Measurements from ENCODE around the gene KLHL22.
"Not testable (repeated sequence)": the region's sequence is repeated elsewhere in the genome, so short reads cannot be mapped to it uniquely, and the experiment has no call there.

The KLHL22 gene

GRCh38 chr22:20415241-20415640, 80.4 kb downstream of the KLHL22 start:
- not testable (repeated sequence) for DNase-seq

- DNase-seq = no peak
Observed at GRCh38 chr22:20414450-20414849, 81.1 kb downstream of the KLHL22 start.

- no peak for DNase-seq
Observed at GRCh38 chr22:20414059-20414440, 81.5 kb downstream of the KLHL22 start.

GRCh38 chr22:20413217-20414058, 82.2 kb downstream of the KLHL22 start:
- DNase-seq = no peak

- no peak for DNase-seq
Observed at GRCh38 chr22:20412474-20413216, 83.0 kb downstream of the KLHL22 start.

GRCh38 chr22:20409385-20409784, 86.2 kb downstream of the KLHL22 start:
- DNase-seq = not testable (repeated sequence)

GRCh38 chr22:20408891-20409290, 86.7 kb downstream of the KLHL22 start:
- DNase-seq = no peak

GRCh38 chr22:20407829-20408228, 87.8 kb downstream of the KLHL22 start:
- DNase-seq = no peak

GRCh38 chr22:20406686-20407408, 88.7 kb downstream of the KLHL22 start:
- DNase-seq = no peak

- DNase-seq = no peak
Observed at GRCh38 chr22:20405931-20406685, 89.5 kb downstream of the KLHL22 start.

GRCh38 chr22:20405291-20405930, 90.2 kb downstream of the KLHL22 start:
- DNase-seq = no peak

- no peak for DNase-seq
Observed at GRCh38 chr22:20404881-20405280, 90.7 kb downstream of the KLHL22 start.

- DNase-seq = no peak
Observed at GRCh38 chr22:20403779-20404140, 91.8 kb downstream of the KLHL22 start.

- no peak for DNase-seq
Observed at GRCh38 chr22:20402960-20403778, 92.4 kb downstream of the KLHL22 start.

- no peak for DNase-seq
Observed at GRCh38 chr22:20401376-20402014, 94.1 kb downstream of the KLHL22 start.

GRCh38 chr22:20400606-20401375, 94.8 kb downstream of the KLHL22 start:
- DNase-seq = no peak

- DNase-seq = no peak
Observed at GRCh38 chr22:20399866-20400605, 95.6 kb downstream of the KLHL22 start.

- no peak for DNase-seq
Observed at GRCh38 chr22:20398420-20398819, 97.2 kb downstream of the KLHL22 start.

GRCh38 chr22:20397498-20397897, 98.1 kb downstream of the KLHL22 start:
- no peak for DNase-seq
